22Rv1 (cell line): ENCODE data around the gene UBLCP1.

Source experiments
- ZFX ChIP-seq: fragments of 450-650 bp; IDR thresholded peaks from 2 replicates; pipeline ENCODE4 v1.6.1; 2017; ENCODE audit warnings: antibody characterized with exemption, borderline replicate concordance
- TF ChIP-seq, protein P1 (sequence below): fragments of 450-650 bp; IDR thresholded peaks from 2 replicates; pipeline ENCODE4 v1.5.1; 2017; ENCODE audit warnings: mild to moderate bottlenecking

DNA sequence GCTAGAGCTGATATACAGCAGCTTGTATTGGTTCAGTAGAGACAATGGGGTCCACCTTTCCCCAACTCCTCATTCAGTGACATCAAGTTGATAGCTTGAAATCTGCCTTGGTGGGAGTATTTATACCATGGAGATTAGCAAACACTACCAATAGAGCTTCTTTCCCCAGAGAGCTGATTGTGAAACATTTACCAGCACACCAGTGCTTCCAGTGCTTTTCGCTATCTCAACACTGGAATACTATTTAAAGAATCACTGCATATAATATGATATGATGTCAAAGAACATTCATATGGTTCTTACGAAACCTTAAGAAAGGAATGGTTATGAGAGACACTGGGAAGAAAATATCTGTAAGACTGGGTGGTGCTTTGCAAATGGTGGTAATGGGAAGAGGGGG, 31.9 kb upstream of the UBLCP1 start:
- TF ChIP-seq, protein P1, sequence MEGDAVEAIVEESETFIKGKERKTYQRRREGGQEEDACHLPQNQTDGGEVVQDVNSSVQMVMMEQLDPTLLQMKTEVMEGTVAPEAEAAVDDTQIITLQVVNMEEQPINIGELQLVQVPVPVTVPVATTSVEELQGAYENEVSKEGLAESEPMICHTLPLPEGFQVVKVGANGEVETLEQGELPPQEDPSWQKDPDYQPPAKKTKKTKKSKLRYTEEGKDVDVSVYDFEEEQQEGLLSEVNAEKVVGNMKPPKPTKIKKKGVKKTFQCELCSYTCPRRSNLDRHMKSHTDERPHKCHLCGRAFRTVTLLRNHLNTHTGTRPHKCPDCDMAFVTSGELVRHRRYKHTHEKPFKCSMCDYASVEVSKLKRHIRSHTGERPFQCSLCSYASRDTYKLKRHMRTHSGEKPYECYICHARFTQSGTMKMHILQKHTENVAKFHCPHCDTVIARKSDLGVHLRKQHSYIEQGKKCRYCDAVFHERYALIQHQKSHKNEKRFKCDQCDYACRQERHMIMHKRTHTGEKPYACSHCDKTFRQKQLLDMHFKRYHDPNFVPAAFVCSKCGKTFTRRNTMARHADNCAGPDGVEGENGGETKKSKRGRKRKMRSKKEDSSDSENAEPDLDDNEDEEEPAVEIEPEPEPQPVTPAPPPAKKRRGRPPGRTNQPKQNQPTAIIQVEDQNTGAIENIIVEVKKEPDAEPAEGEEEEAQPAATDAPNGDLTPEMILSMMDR, result no peak
- TF ChIP-seq ZFX, result no peak
